Stimulated activated CD4-positive, alpha-beta T cell treated with anti-CD3 and anti-CD28 coated beads, Interleukin-1b, Interleukin-23, amount 100 ng/mL, for 48 hours (primary cell): ENCODE results near the gene GRK1.

ENCODE experiments used
- DNase-seq: peaks from one replicate; pipeline ENCODE4 v3.0.0-alpha.2; 2020

GRK1 gene

DNA sequence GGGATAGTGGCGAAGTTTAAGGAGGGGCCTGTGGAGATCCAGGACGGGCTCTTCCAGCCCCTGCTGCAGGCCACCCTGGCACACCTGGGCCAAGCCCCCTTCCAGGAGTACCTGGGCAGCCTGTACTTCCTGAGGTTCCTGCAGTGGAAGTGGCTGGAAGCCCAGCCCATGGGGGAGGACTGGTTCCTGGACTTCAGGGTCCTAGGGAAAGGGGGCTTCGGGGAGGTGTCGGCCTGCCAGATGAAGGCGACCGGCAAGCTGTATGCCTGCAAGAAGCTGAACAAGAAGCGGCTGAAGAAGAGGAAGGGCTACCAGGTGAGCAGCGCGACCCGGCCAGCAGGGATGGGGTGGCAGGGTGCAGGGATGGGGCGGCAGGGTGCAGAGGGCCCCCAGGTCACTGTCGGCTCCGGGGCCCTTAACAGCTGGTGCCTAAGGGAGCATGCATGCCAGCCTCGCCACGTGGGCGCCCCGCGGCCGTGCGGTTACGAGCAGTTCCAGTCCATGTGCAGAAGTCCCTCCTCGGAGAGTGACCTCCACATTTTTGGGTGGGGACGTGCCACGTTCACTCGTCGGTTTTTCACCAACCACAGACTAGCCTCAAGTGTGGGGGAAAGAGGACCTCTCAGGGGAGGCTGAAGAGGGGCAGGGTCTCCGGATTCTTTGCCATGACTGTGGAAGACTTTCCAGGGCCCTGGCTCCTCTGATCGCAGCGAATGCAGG lies 912 bp downstream of the GRK1 start:
- no peak for DNase-seq

DNA sequence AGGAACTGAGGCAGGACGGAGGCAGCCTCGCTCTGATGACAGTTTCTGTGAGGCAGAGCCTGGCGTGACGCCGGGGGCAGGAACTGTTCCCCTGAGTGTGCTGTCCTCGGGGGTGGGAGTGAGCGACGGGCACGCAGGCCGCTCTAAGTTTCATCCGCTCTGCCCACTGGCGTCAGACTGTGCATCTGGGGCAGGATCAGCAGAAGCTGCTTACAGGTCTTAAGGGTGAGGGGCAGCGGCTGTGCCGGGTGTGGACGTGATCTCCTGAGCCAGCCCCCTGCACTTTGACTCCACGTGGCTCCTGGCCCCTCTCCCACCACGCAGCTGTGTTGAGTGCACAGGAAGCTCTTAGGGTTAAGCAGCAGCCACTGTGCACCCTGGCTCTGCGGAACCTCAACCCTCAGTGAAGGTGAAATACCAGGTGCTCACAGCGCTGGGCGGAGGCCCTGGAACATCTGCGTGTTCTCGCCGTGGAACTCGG lies 1.5 kb downstream of the GRK1 start:
- DNase-seq = no peak

DNA sequence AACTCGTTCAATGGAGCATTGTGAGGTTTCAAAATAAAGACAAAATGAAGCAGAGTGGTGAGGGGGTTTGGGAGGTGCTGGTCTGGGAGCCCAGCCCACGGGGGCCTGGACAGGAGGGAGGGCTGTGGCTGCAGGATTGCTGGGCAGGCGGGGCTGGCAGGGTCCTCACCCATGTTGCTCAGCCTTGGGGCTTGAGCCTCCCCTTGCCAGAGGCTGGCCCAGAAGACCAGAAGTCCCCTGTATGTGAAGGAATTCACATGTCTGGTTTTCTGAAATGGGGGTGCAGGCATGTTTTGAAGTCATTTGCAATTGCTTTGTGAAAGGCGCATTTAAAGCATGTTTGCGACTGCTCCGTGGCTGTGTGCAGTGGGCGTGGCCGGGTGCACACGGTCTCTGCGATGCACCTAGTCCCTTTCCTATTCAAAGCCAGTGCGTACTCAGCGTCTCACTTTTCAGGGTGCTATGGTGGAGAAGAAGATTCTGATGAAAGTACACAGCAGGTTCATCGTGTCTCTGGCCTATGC lies 2.3 kb downstream of the GRK1 start:
- no peak for DNase-seq

DNA sequence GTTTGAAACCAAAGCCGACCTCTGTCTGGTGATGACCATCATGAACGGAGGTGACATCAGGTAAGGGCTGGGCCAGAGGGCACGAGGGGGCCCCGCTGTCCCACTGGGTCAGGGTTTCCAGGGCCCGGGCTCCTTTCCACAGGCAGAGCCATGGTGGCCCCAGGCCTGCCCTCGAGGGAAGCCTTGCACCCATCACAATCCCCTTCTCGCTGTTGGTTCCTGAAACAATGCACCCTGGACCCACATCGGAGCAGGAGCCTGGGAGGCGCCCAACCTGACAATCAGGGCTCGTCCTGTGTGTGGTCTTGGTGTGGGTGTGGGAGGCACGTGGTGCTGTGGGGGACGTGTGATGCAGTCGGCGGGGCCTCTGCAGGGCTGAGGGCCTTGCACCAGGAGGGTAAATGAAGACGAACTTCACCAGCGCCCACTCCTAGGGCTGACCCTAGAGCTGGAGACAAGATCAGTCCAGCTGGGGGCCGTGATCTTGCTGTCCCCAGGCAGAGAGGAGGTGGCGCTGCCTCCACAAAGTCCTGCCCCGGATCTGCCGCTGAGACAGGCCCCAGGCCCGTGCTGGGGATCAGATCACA lies 2.8 kb downstream of the GRK1 start:
- DNase-seq = no peak

DNA sequence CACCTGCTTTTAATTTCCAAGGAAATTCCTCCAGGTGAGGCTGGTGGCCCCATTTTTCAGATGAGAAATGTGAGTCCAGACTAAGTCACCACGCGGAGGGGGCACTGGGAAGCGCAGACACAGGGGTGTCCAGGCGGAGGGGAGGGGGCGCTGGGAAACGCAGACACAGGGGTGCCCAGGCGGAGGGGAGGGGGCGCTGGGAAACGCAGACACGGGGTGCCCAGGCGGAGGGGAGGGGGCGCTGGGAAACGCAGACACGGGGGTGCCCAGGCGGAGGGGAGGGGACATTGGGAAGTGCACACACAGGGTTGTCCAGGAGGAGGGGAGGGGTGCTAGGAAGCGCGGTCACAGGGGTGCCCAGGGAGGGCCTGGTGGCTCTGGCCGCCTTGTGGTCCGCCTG lies 3.5 kb downstream of the GRK1 start:
- no peak for DNase-seq

DNA sequence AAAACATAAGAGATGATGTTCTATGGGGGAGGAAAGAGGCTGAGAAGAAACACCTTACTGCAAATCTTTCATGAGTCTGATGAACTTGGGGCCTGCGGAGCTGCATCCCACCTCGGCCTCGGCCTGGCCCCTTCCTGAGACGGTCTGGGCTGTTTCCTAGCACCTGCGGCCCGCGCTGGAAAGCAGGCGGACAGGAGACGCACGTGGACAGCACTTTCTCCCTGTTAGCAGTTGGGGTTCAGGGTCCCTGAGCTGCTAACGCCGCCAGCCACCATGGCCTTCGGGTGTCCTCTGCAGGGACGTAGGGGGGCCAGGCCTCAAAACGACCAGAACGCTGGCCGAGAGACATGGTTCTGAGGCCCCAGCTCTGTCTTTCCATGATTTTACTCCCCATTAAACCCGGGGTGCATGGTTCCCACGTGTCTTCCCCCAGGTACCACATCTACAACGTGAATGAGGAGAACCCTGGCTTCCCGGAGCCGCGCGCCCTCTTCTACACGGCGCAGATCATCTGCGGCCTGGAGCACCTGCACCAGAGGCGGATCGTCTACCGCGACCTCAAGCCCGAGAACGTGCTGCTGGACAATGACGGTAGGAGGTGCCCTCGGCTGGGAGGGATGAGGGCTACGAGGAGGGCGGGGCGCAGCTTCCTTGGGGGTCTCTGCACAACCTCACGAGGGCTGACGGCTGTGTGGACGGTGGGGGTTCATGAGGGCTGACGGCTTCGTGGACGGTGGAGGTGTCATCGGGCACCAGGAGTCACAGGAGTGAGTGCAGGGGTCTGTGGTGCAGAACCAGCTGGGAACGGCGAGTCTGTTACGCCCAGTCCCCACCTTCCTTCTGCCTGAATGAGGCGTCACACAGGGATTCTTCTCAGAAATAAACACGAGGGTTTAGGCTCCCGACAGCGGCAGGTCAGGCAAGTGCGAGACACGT lies 4.3 kb downstream of the GRK1 start:
- no peak for DNase-seq

DNA sequence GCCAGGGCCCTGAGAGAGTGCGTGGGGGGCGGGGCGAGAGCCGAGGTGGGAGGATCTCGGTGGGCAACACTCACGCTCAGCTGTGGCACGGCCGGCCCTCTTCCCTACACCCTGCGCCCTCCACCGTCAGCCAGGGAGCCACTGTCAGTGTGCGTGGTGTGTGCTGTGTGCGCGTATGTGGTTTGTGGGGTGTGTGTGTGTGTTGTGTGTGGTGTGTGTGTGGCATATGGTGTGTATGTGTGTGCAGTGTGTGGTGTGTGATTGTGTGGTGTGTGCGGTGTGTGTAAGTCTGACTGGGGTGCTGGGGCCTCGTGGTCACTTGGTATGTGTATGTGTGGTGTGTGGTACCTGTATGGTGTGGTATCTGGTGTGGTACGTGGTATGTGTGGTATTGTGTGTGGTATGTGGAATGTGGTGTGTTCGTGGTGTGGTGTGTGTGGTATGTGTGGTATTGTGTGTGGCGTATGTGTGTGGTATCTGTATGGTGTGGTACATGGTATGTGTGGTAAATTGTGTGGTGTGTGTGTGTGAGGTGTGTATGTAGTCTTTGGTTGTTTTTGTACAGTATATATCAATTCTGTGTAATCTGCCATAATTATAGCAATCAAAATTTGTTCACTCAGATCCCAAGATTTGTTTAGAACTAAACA lies 5.1 kb downstream of the GRK1 start:
- DNase-seq = no peak

DNA sequence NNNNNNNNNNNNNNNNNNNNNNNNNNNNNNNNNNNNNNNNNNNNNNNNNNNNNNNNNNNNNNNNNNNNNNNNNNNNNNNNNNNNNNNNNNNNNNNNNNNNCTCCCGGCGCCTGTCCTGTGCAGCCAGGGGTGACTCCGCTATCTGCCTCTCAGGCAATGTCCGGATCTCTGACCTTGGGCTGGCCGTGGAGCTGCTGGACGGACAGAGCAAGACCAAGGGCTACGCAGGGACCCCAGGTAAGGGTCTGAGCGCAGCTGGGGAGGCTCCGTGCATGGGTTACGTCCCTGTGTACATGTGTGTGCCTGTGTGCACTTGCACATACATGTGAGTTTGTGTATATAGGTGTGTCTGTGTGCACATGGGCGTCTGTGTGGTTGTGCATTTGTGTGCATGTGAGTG lies 55.9 kb downstream of the GRK1 start:
- no peak for DNase-seq

DNA sequence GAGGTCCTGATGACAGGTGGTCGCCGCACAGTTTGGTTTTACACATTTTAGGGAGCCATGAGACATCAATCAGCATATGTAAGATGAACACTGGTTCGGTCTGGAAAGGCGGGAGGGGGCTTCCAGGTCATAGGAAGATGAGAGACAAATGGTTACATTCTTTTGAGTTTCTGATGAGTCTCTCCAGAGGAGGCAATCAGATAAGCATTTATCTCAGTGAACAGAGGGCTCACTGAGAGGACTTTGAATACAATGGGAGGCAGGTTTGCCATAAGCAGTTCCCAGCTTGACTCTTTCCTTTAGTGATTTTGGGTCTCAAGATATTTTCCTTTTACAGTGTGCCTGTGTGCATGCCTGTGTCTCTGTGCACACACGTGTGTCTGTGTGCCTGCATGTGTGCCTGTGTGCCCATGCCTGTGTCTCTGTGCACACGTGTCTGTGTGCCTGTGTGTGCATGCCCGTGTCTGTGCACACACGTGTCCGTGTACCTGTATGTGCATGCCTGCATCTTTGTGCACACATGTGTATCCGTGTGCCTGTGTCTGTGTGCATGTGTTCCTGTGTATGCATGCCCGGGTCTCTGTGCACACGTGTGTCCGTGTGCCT lies 56.5 kb downstream of the GRK1 start:
- no peak for DNase-seq

DNA sequence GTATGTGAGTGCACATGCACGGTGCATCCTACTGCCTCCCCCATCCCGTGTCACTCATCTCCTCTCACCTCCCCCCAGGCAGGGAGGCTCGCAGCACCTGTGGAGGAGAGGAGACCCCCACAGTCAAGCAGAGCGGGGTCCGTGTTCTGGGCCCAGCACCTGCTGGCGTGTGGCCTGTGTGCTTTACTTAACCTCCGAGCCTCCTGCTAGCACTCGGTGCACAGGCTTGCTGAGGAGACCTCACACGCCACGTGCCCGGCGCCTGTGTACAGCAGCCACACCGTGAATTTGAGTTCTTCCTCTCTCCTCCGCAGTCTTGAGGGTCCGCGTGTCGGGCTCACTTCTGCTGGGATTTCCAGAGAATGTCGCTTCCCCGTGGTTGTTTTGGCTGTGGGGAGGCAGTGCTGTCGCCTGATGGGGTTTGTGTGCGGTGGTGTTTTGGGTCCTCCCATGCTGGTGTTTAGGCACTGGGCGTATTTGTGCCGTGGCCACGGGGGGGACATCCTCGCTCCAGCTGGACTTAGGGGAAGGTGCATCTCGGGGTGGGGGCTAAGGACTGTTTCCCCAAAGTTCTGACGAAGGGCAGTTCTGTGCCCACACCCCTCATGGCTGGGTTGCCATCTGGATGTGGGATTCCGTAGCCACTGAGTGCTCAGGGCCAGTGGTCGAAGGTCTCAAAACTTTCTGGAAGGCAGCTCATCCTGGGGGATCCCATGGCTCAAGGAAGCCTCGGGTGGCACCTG lies 57.2 kb downstream of the GRK1 start:
- DNase-seq = no peak

DNA sequence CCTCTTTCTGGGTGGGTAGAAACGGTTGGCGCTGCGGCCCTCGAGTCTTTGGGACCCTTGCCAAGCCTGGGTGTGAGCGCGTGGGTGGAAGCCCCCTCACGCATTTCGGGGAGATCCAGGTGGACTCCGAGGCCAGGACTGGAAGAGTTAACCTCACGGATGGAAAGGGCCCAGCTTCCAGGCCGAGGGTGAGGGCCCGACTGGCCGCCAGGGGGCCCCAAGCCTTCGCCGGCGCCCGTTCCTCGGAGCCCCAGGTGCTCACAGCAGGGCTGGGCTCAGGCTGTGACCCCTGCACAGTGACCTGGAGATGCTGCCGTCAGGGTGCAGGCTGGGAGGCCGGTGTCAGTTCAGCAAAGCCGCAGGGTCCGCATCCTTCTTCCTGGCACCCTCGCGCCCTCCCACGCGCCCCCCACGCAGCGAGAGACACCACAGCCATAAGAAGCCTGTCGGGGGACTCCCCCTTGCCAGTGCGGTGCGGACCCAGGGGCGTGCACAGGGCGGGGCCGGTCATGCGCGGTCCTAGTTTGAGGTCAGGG lies 57.8 kb downstream of the GRK1 start:
- peak; percentile 86 for DNase-seq

DNA sequence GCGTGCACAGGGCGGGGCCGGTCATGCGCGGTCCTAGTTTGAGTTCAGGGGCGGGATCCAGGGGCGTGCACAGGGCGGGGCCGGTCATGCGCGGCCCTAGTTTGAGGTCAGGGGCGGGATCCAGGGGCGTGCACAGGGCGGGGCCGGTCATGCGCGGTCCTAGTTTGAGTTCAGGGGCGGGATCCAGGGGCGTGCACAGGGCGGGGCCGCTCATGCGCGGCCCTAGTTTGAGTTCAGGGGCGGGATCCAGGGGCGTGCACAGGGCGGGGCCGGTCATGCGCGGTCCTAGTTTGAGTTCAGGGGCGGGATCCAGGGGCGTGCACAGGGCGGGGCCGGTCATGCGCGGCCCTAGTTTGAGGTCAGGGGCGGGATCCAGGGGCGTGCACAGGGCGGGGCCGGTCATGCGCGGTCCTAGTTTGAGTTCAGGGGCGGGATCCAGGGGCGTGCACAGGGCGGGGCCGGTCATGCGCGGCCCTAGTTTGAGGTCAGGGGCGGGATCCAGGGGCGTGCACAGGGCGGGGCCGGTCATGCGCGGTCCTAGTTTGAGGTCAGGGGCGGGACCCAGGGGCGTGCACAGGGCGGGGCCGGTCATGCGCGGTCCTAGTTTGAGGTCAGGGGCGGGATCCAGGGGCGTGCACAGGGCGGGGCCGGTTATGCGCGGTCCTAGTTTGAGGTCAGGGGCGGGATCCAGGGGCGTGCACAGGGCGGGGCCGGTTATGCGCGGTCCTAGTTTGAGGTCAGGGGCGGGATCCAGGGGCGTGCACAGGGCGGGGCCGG lies 58.5 kb downstream of the GRK1 start:
- DNase-seq = peak; percentile 57

DNA sequence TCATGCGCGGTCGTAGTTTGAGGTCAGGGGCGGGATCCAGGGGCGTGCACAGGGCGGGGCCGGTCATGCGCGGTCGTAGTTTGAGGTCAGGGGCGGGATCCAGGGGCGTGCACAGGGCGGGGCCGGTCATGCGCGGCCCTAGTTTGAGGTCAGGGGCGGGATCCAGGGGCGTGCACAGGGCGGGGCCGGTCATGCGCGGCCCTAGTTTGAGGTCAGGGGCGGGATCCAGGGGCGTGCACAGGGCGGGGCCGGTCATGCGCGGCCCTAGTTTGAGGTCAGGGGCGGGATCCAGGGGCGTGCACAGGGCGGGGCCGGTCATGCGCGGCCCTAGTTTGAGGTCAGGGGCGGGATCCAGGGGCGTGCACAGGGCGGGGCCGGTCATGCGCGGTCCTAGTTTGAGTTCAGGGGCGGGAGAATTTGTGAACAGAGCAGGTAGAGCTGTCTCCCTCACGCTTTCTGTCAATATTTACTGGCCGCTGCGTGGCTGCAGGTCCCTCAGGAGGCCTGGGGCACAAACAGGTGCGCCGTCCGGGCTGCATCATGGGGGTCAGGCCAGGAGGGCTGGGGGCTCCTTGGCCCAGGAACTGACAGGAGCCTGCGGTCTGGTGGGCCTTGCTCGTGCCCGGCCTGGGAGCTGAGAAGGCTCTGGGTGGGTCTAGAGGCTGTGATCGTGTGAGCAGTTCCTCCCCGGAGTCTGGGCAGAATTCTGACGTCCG lies 59.2 kb downstream of the GRK1 start:
- peak; percentile 17 for DNase-seq

DNA sequence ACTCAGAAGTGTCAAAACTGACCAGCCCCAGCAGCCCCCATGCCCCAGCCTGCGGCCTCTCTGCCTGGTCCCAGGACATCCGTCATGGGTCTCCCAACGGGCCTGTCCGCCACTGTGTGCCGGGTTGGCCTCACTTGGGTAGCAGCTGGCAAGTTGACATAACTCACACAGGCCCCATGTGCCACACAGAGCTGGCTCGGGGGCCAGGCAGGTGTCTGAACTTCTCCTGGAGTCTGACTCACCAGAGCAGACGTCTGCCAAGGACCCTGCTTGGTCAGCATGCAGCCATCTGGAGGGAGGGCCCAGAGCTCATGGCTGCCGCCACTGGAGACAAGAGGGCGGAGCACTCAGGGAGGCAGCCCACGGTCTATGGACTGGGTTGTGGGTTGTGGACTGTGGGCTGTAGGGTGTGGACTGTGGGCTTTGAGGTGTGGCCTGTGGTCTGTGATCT lies 60.0 kb downstream of the GRK1 start:
- no peak for DNase-seq

DNA sequence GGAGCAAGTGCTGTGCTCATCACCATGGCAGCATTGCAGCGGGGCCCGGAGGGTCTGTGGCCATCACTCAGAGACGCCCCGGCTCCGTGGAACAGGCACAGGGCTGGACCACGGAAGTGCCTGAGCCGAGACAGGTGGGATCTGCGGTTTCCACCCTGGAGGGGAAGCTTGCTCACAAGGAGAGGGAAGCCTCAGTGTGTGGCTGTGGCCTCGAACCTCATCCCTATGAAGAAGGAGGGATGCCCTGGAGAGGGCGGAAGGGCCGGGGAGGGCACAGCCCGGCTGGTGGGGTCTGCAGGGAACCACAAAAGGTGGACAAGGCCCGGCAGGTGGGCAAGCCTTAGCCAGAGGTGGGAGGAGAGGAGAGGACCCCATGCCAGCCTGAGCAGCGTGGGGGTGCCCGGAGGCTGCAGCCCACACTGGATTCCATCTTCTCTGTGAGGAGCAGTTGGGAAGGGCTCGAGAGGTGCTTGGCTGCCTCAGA lies 61.6 kb downstream of the GRK1 start:
- no peak for DNase-seq

DNA sequence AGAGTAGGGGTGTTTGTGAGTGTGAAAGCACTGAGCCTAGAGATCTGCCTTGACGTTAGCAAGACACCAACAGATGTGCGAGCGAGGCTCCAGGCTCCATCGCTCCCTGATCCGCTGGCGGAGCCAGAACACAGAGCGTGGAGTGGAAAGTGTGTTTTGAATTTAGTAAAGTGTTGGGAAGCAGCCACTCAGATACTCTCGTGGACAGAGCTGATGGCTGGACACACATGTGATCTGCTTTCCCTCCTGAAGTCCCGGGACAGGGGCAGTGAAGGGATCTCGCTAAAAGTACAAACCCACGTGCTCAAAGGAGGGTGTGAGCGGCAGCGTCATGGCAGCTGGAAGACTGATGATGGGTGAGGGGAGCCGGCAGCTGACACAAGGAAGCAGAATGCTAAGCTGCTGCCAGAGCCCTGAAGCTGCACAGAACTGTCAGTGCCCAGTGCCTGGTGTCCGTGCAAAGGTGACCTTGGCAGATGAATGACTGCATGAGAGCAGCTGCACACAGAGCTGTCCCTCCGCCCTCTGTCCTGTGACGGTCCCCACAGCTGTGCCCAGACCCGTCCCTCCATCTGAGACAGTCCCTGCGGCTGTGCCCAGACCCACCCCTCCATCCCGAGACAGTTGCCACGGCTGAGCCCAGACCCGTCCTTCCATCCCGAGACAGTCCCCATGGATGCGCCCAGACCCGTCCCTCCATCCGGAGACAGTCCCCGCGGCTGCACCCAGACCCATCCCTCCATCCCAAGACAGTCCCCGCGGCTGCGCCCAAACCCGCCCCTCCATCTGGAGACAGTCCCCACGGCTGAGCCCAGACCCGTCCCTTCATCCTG lies 62.4 kb downstream of the GRK1 start:
- no peak for DNase-seq

DNA sequence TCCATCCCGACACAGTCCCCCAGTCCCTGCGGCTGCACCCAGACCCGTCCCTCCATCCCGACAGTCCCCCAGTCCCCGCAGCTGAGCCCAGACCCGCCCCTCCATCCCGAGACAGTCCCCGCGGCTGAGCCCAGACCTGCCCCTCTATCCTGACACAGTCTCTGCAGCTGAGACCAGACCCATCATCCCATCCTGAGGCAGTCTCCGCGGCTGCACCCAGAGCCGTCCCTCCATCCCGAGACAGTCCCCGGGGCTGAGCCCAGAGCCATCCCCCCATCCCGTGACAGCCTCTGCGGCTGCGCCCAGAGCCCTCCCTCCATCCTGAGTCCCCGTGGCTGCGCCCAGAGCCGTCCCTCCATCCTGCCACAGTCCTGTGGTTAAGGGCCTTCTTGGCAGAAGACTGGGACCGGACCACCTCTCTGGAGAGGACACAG lies 63.3 kb downstream of the GRK1 start:
- DNase-seq = no peak

DNA sequence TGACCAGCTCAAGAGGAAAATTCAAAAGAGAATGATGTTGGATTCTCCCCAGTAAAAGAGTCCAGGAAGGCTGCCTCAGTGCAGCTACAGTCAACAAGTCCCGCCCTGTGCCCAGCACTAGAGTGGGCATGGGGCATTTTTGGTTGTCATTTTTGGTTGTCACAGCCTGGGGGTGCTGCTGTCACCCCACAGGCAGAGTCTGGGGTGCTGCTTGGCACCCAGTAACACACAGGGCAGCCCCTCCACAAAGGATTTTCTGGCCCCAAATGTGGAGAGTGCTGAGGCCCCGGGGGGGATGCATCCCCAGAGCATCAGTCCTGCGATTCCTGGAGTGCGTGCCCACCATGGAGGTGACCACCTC lies 63.8 kb downstream of the GRK1 start:
- no peak for DNase-seq
